Activated CD4-positive, alpha-beta T cell treated with anti-CD3 and anti-CD28 coated beads, Interleukin-2, amount 50 U/mL, for 16 hours (primary cell): ENCODE measurements around the gene ARRB2.

Experiments
- DNase-seq: peaks from one replicate; pipeline ENCODE4 v3.0.0-alpha.2; 2020

ARRB2 gene

GRCh38 chr17:4733073-4733531, 22.7 kb downstream of the ARRB2 start:
- DNase-seq = peak; percentile 46

GRCh38 chr17:4734857-4735475, 24.5 kb downstream of the ARRB2 start:
- DNase-seq = no peak

GRCh38 chr17:4735876-4736651, 25.6 kb downstream of the ARRB2 start:
- DNase-seq = no peak

DNA sequence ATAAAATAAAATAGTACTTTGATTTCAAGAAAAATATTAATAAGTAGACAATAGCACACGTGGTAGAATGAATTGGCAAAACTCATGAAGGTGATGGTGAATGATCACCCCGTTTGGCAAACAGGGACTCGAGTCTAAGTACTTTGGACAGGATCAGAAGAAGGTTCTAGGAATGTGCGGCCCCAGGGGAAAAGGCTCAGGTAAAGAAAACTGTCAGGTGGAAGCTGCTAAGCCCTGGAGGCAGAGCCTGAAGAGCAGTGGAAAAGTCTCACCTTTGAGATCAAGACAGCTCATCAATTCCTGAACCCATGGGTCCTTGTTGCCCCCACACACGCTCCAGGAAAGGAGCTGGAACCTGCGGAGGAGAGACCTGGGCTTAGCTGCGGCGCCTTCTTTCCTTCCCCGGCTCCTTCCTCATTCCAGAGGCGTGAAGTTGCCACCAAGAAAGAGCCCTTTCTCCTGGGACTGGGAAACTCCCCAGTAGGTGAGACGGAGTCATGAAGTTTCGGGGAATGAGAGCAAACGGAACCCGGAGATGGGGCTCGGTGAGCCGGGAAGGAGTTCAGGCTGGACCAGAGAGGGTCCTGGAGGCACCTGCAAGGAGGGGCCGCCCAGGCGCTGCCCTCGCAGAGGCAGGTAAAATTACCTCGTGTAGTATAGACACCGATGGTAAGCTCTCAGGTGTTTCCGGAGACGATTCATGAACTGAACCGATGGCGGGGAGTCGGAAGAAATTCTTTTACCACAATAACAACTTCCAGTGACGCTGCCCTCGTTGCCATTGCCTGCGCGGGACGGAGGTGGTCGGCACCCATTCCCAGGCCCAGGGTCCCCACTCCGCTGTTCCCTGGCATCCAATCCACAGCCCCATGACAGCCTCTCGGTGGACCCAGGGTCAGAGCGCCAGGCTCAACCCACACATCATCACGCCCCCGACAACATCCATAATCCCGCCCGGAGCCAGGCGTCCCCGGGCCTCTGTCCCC, 28.0 kb downstream of the ARRB2 start:
- DNase-seq = no peak

GRCh38 chr17:4739122-4740024, 28.9 kb downstream of the ARRB2 start, which contains the start of the genes CXCL16 and ZMYND15:
CXCL16 (minus strand) TSS chr17:4739928; CDS start chr17:4739339, 589 bp downstream.
ZMYND15 (plus strand) TSS chr17:4739833; CDS start chr17:4740549, 716 bp downstream.
- DNase-seq = peak; percentile 22

DNA sequence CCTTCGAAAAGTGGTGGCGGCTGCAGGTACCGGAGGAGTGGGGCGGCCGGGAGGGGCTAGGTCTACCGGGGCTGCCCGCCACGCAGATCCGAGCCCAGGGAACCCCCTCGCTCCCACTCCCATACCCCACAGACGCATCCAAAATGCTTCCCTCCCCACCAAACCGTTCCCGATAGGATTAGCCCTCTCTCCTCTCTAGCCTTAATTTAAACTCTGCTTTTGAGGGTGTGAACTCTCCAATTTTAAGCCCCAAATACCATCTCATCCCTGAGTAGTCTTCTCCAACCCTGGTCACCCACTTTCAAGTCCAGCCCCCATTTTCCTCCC, 29.6 kb downstream of the ARRB2 start:
- no peak for DNase-seq

DNA sequence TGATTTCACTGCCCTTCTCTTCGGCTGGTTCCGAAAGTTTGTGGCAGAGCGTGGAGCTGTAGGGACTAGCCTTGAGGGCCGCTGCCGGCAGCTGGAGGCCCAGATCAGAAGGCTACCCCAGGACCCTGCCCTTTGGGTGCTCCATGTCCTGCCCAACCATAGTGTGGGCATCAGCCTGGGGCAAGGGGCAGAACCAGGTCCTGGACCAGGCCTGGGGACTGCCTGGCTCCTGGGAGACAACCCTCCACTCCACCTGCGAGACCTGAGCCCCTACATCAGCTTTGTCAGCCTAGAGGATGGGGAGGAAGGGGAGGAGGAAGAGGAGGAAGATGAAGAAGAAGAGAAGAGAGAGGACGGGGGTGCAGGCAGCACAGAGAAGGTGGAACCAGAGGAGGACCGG, 30.2 kb downstream of the ARRB2 start:
- no peak for DNase-seq

DNA sequence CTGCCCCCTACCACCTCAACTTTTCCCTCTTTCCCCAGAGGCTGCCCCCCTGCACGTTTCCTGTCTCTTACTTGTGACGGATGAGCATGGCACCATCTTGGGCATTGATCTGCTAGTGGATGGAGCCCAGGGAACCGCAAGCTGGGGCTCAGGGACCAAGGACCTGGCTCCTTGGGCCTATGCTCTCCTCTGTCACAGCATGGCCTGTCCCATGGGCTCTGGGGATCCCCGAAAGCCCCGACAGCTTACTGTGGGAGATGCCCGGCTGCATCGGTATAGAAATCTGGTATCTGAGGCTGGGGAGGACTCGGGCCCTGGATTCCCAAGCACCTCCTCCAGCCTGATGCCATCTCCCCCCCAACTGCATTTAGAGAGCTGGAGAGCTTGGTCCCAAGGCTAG, 31.1 kb downstream of the ARRB2 start:
- DNase-seq = no peak

DNA sequence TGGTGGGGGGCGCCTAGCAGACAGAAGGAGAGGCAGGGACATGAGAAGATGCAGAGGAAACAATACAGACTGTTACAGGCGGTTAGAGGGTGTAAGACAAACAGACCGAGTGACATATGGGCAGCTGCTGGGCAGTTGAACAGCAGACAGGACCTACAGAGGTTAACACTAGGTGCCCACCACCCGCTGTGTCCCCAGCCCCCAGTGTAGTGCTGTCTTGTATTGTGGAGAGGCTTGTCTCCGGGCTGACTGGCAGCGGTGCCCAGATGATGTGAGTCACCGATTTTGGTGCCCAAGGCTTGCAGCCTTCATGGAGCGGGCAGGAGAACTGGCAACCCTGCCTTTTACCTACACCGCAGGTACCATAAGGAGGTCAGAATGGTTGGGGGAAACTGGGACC, 31.7 kb downstream of the ARRB2 start:
- no peak for DNase-seq

DNA sequence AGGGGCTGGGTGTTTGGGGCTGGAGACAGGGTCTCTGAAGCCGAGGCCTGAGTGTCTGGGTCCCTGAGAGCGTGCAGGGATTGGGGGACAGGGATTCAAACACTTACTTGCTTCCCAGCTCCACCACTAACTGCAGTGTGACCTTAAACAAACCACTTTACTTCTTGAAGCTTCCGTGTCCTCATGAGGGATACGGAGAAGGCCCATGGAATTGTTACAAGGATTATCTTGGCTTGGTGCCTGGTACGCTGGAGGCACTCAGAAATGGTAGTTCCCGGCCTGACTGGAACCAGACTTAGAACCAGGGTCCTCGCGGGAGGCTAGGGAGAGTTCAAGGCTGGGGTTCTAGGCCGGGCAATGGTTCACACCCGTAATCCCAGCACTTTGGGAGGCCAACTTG, 32.2 kb downstream of the ARRB2 start:
- DNase-seq = no peak

- no peak for DNase-seq
Observed at GRCh38 chr17:4743216-4743615, 32.8 kb downstream of the ARRB2 start.

GRCh38 chr17:4743898-4744297, 33.5 kb downstream of the ARRB2 start:
- DNase-seq = no peak

DNA sequence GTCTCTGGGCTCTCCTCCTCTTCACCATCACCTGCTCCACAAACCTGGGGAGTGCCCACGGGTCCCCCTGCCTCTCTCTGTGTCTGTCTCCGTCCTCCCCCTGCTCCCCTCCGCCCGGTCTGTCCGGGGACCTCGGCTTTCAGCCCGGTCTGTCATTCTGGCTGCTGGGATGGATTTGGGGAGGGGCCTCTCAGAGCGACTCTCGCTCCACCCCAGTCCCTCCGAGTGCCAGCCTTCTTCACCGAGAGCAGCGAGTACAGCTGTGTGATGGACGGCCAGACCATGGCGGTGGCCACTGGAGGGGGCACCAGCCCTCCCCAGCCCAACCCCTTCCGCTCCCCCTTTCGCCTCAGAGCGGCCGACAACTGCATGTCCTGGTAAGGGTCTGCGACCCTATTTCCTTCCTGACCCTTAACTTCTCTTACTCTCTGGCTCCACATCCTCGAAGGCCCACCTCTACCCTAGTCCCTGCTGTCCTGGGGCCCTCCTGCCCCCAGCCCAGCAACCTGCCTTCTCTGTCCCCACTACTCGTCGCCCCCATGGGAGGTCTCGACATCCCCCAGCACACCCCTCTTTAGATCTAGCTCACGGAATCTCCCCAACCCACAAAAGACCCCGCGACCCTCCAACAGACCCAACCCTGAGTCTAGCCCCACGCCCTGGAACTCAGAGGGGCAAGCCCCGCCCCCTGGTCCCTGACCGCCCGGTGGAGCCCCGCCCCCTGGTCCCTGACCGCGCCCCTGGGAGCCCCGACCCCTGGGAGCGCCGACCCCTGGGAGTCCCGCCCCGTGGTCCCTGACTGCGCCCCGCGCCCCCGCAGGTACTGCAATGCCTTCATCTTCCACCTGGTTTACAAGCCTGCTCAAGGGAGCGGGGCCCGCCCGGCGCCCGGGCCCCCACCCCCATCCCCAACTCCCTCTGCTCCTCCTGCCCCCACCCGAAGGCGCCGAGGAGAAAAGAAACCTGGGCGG, 34.9 kb downstream of the ARRB2 start:
- DNase-seq = no peak

- peak; percentile 62 for DNase-seq
Observed at GRCh38 chr17:4747847-4748246, 37.4 kb downstream of the ARRB2 start.

DNA sequence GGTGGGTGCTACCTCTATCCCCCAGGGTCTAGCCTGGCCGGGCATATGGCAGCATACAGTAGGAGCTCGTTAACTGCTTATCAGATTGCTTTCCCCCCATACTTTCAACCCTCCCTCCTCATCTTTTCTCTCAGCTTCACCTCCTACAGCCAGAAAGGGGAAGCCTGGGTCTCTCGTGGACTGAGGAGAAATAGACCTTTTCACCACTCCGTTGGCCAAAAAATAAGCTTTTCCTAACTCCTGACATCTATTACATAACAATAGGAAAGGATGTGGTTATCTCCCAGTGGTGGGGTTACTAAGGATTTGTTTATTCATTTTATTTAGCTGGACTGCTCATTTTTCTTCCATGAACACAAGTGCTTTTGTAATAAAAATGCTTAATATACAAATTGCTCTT, 38.3 kb downstream of the ARRB2 start:
- no peak for DNase-seq

DNA sequence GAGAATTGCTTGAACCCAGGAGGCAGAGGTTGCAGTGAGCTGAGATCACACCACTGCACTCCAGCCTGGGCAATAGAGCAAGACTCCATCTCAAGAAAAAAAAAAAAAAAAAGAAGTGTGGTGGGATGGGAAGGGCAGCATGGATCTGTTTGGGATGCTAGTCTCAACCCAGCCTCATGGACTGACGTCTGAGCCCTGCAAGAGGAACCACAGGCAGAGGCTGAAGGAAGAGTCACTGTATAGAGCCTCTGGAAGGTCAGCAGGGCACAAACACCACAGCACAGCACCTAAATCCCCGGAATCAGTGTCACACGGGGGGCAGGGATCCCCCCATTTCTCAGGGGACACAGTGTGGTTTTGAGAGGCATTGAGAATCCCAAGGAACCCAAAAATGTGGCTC, 40.2 kb downstream of the ARRB2 start:
- no peak for DNase-seq

GRCh38 chr17:4751932-4752331, 41.5 kb downstream of the ARRB2 start:
- DNase-seq = no peak

DNA sequence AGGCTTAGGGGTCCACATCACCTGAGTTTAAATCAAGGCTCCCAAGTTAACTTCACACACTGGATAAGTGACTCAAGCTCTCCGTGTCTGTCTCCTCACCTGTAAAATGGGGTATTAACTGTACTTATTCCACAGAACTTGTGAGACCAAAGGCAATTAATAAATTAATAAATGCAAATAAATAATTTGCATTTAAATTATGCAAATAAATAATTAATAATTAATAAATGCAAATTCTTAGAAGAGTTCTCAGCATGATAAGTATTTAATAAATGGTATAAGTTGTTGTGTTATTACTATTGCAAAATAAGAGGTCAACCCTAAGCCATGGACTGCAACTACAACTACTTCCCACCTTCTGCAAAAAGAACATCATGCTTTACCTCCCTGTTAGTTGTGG, 43.0 kb downstream of the ARRB2 start:
- DNase-seq = no peak

DNA sequence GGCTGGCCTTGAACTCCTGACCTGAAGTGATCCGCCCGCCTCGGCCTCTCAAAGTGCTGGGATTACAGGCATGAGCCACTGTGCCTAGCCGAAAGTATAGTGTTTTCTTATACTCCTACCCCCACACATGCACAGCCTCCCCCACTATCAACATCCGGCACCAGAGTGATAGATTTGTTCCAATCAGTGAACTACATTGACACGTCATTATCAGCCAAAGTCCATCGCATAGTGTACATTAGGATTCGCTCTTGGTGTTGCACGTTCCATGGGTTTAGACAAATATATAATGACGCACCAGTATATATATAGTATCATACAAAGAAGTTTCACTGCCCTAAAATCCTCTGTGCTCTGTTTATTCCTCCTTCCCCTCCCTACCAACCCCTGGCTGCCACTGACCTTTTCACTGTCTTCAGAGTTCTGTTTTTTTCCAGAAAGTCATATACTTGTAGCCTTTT, 49.4 kb downstream of the ARRB2 start:
- no peak for DNase-seq

GRCh38 chr17:4764595-4764994, 54.2 kb downstream of the ARRB2 start:
- no peak for DNase-seq

GRCh38 chr17:4766201-4766600, 55.8 kb downstream of the ARRB2 start:
- DNase-seq = no peak
